NOMO-1 treated with DMSO at 0.1 percent for 48 hours (cell line): ENCODE measurements around the gene APBB2.
"Not testable (repeated sequence)": the region's sequence is repeated elsewhere in the genome, so short reads cannot be mapped to it uniquely, and the experiment has no call there.

Experiments used
- DNase-seq: peaks from one replicate; lab custom pipeline; 2025; ENCODE audit not compliant: unreplicated experiment; lab: John Stamatoyannopoulos, UW

Gene APBB2

DNA sequence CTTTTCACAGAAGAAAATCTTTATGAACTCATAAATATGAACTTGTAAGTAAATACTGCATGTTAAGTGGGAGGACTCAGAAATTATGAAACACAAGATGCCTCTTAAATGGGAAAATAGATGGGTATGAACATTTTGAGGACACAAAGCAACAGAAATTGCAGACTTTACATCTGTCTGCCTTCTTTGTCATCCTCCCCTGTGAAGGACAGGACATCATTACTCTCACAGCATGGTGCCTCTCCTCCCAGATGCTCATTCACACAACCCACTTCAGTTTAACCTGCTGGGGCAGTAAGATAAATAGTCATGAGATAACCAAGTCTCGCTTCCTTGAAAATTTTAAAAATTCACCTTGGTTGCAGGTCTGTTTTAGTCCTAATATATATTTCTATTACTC, 144.5 kb downstream of the APBB2 start:
- no peak for DNase-seq

DNA sequence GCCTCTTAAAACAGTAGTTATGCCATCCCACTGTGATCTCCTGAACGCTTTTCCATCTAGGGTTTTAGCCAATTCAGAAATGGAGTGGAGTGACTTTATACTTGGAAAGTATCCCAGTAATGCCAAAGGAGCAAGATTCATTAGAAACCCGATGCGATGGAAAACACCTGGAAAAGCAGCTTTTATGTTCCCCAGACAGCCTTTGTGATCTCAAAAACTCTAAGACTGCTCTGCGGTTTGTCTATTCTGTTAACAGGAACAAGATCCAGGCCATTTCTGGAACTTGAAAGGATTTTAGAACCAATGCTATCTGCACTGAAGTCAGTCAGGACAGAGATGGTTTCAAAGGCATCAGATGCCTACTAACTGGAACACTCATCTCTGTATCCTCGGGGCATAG, 145.1 kb downstream of the APBB2 start:
- no peak for DNase-seq

GRCh38 chr4:41067369-41067768, 147.0 kb downstream of the APBB2 start:
- no peak for DNase-seq

DNA sequence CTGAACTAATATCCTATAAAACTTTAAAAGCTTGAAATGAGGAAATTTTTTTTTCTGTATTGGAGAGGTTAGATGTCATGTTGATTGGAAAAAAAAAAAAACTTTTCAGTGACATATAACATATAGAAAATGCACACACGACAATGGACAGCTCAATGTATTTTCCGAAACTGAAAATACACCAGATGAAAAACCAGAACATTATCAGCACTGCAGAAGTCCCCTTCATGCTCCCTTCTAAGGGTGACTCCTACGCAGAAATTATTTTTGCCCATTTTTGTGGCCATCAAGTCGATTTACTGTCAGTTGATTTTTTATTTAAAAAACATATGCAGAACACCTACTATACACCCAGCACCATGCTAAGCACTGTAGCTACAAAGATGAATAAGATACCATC, 148.3 kb downstream of the APBB2 start:
- DNase-seq, result no peak

- no peak for DNase-seq
Observed at GRCh38 chr4:41065434-41066006, 148.8 kb downstream of the APBB2 start.

GRCh38 chr4:41064953-41065352, 149.4 kb downstream of the APBB2 start:
- no peak for DNase-seq

- DNase-seq, result no peak
Observed at GRCh38 chr4:41061482-41062185, 152.7 kb downstream of the APBB2 start.

- DNase-seq, result no peak
Observed at GRCh38 chr4:41060352-41061334, 153.7 kb downstream of the APBB2 start.

DNA sequence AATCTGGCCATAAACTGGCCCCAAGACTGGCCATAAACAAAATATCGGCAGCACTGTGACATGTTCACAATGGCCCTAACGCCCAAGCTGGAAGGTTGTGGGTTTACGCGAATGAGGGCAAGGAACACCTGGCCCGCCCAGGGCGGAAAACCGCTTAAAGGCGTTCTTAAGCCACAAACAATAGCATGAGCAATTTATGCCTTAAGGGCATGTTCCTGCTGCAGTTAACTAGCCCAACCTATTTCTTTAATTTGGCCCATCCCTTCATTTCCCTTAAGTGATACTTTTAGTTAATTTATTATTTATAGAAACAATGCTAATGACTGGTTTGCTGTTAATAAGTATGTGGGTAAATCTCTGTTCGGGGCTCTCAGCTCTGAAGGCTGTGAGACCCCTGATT, 154.9 kb downstream of the APBB2 start:
- DNase-seq, result not testable (repeated sequence)

DNA sequence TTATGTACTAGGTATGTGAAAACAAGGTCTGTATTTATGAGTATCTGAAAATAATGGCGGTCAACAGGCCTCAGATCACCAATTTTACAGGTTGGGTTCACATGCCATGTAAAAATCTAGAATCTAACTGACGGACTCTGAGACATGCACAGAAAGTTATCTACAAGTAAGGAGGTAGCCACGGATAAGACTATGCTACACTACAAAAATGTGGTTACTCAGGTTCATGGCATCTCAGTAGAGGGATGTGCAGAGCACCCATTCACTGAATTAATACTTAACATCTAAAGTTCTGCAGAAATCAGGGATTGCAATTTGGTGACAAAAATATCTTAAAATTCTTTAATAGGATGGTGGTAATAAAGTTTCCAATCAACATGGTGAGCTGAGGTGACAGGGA, 155.9 kb downstream of the APBB2 start:
- no peak for DNase-seq

DNA sequence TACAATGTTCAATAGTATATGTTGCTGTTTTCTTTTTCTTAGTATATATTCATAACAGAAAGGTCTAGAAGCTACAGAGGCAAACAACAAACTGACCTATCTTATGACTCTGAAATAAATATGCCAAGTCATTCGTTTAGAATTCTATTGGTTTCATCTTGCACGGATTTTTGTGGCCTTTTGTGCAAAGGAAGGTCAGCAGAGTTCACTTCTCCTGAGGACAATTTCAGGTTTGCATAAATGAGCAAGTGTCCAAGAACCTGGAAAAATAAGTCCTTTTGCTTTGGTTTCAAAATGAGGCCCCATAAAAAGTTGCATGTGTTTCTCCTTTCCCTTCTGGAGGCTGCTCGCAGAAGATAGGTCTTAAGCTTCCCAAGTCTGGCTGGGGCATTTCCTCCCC, 156.9 kb downstream of the APBB2 start:
- DNase-seq, result no peak

GRCh38 chr4:41052287-41052686, 162.1 kb downstream of the APBB2 start:
- no peak for DNase-seq

DNA sequence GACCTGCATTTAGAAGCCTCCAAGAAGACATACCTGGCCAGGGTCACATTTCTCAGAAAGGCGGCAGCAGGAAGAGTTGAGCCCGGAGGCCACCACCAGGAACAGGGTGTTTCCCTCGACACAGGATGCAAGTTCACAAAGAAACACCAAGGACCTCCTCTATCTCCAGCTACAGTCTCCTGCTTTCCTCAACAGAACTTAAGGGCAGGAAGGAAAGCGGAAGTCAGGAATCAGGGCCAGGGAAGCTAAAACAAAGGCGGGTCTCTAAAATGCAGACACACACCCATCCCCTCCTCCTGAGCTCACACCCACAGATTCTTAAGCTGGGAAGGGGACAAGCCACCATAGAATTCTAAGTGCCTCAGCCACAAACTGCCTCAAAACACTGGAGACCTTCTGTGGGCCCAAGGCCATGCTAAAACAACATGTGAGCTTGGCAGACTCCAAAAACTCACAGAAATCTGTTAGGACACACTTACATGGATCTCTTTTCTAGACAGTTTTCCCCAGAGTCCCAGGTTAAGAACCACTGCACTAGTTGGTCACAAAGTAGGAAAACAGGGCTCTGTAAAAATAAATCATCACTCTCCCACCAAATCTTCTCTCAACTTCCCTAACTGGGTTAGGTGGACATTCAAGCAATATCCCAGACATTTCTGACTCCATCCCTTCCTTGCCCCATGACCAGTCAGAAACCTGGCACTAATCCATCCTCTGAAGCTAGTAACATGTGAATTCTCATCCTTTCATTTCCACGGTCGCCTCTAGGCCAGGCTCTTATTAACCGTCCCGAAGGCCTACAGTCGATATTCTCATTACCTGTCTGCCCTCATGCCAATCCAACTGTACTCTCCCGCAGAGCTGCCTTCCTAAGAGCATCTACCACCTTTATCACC, 163.2 kb downstream of the APBB2 start:
- DNase-seq, result no peak

DNA sequence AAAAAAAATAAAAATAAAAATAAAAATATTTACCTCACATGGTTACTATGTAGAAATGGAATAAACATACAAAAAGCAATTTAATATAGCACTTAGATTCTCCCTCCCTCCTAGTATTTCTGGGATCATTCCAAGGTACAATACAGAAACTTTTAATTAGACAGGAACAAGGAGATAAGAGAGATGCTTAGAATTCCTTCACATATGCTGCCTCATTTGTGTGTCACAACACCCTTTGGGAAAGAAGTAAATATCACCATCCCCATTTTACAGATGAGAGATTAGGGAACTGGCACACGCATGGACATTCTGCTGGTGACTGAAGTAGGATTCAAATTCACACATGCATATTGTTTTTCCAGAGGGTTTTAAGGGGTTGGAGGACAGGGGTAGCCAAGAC, 164.2 kb downstream of the APBB2 start:
- no peak for DNase-seq

DNA sequence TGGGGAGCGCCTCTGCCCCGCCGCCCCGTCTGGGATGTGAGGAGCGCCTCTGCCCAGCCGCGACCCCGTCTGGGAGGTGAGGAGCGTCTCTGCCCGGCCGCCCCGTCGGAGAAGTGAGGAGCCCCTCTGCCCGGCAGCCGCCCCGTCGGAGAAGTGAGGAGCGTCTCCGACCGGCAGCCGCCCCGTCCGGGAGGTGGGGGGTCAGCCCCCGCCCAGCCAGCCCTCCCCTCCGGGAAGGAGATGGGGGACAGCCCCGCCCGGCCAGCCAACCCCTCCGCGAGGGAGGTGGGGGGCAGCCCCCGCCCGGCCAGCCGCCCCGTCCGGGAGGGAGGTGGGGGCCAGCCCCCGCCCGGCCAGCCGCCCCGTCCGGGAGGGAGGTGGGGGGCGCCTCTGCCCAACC, 165.2 kb downstream of the APBB2 start:
- DNase-seq, result not testable (repeated sequence)

DNA sequence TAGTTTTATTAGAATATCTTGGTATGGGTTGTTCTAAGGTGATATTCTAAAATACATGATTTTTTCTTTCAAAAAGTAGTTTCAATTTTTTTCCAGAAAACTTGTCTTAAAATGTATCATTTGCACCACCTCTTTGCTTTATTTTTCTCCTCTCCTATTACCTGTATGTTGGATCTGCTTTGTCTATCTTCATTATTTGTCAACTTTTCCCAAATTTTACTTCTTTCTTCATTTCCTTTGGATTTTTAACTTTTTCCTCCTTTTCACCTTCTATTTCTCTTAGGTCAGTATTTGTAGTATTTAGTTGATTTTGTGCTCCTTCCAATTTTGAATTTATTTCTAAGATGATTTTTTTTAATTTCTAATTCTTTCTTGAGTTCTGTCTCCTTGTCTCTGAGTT, 169.6 kb downstream of the APBB2 start:
- DNase-seq, result no peak

DNA sequence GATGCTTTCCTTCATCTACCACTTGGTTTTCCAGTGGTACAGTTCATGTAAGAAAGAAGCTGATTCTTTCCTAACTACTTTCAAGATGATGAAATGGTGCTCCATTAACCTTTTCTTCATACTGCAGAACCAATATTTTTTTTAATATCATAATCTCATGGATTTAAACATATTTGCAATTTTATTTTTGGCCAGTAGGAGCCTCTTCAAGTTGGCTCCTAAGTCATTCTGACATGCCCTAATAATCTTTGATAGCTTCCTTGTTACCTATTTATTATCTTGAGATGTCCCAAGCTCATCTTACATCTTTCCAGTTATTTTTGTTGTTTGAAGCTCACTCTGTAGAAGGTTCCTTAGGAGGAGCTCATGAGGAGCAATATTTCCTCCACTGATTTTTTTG, 170.2 kb downstream of the APBB2 start:
- DNase-seq, result no peak

GRCh38 chr4:41043465-41043864, 170.9 kb downstream of the APBB2 start:
- DNase-seq, result no peak

DNA sequence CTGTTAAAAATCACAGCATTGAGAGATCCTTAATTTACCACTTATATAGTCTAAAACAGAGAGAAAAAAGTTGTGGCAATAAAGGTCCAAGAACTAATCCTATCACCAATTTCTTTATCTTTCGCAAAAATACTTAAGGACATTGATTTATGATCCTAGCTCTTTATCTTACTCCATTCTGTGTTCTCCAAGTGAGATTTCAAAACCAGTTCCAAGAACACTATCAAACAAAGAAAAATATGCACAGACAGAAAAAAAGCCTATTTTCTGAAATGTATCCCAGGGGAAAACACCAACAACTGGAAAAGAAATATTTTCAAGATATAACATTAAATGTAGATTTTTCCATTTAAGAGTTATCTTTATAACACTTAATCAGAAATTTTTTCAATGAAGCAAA, 172.8 kb downstream of the APBB2 start:
- no peak for DNase-seq

- no peak for DNase-seq
Observed at GRCh38 chr4:41039317-41039716, 175.0 kb downstream of the APBB2 start.

DNA sequence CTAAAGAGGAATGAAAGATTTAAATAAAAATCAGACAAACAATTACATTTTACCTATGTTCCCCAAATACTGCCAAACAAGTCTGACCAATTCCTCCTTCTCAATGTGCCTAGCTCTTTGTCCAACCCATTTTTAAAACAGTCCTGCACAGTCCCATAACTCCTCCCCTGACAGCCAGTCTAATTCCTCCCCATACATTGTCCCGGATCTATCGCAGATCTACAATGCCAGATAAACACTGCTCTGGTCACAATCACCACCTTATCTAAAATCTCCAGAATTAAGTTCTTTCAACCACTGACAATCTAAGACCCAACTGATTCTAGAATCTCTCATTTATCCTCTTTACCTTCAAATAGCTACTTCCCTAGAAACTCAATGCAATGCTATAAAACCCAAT, 176.0 kb downstream of the APBB2 start:
- DNase-seq, result no peak
